Lower leg skin (tissue), 3 donors: Measurements from ENCODE around the gene POLR2L.

Experiments
- POLR2A ChIP-seq, 2 donors: fragments of 450-650 bp; IDR thresholded peaks; one replicate each; pipeline ENCODE4 v1.6.1; 2016 to 2017; ENCODE audit warnings: antibody characterized with exemption in 2 of 2, mild to moderate bottlenecking in 1 of 2, moderate library complexity in 1 of 2
- TF ChIP-seq, protein P1 (sequence below), 3 donors: fragments of 450-650 bp; IDR thresholded peaks; one replicate each; pipeline ENCODE4 v1.5.1; 2016; ENCODE audit warnings: antibody characterized with exemption in 3 of 3, mild to moderate bottlenecking in 3 of 3, moderate library complexity in 2 of 3

DNA sequence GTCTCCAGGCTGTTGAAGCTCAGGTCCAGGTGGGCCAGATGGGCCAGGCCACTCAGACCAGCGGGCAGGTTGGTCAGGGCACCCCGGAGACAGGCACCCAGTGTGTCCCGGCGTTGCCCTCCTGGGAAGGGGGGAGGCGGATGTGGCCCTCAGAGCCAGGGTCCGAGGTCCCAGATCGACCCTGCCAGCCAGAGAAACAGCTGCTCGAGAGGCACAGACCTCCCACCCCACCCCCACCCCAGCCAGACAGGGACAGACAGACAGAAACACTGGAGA, 38.9 kb downstream of the POLR2L start:
- TF ChIP-seq, protein P1, sequence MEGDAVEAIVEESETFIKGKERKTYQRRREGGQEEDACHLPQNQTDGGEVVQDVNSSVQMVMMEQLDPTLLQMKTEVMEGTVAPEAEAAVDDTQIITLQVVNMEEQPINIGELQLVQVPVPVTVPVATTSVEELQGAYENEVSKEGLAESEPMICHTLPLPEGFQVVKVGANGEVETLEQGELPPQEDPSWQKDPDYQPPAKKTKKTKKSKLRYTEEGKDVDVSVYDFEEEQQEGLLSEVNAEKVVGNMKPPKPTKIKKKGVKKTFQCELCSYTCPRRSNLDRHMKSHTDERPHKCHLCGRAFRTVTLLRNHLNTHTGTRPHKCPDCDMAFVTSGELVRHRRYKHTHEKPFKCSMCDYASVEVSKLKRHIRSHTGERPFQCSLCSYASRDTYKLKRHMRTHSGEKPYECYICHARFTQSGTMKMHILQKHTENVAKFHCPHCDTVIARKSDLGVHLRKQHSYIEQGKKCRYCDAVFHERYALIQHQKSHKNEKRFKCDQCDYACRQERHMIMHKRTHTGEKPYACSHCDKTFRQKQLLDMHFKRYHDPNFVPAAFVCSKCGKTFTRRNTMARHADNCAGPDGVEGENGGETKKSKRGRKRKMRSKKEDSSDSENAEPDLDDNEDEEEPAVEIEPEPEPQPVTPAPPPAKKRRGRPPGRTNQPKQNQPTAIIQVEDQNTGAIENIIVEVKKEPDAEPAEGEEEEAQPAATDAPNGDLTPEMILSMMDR (IDR thresholded peaks at IDR 0.05) = no peak
- TF ChIP-seq POLR2A (IDR thresholded peaks at IDR 0.05) = no peak
